SH-SY5Y (cell line): ENCODE results near the gene CCSER1.

Source experiments
- GATA2 ChIP-seq: IDR thresholded peaks from 2 replicates; pipeline ENCODE4 v1.6.1; 2011; ENCODE audit warnings: mild to moderate bottlenecking, low read depth, low read length
- GATA3 ChIP-seq: IDR thresholded peaks from 2 replicates; pipeline ENCODE4 v1.6.1; 2011; ENCODE audit warnings: low read depth, mild to moderate bottlenecking, low read length, moderate library complexity

- TF ChIP-seq GATA2 (no peak), GATA3 (no peak)
These were observed 868.8 kb downstream of the CCSER1 start for GRCh38 chr4:90995996-90996395.
